A549 (cell line): ENCODE measurements around the gene SELENOT. TPM values are rescaled to one million over a fixed set of nuclear protein-coding genes. Genes with fewer than 3 reads are reported as not detected.

Source experiments
- ATAC-seq, 2 experiments: fragments of 200-7000 bp in 1 of 2; fragments of >200 bp in 1 of 2; cut with Nextera tagmentation in 1 of 2; cut with Tn5 transposase in 1 of 2; 3 replicates each; pipeline versions ENCODE4 v1.8.0 to v1.9.1; 2018 to 2020; ENCODE audit warnings: mild to moderate bottlenecking in 1 of 2, moderate library complexity in 1 of 2
- CTCF ChIA-PET: fragments of 300-600 bp; sonication (Branson Sonifier 250); formaldehyde crosslinking; extraction: SDS; loops from one replicate; lab custom pipeline; 2021; ENCODE audit warnings: antibody characterized with exemption, inconsistent platforms; lab: Yijun Ruan, JAX
- POLR2A ChIA-PET: fragments of 350-600 bp; formaldehyde crosslinking; extraction: SDS; loops from one replicate; lab custom pipeline; 2021; ENCODE audit warnings: antibody characterized with exemption, inconsistent platforms; lab: Yijun Ruan, JAX
- DNase-seq, 2 experiments: peaks; one replicate each; pipeline versions ENCODE4 v3.0.0 to v3.0.0-alpha.2; 2011 to 2016; ENCODE audit warnings: low read depth in 1 of 2, low spot score in 1 of 2
- FAIRE-seq: peaks from 2 replicates; lab custom pipeline; 2011; peaks lifted over from hg19 to GRCh38; lab: Jason Lieb, UNC
- H3K27ac ChIP-seq, 2 experiments: fragments of >200 bp; sonication (Bioruptor Twin); formaldehyde crosslinking; 3 replicates each; pipeline ENCODE4 v1.5.1; 2016 to 2017
- H3K4me1 ChIP-seq: fragments of >200 bp; sonication (Bioruptor Twin); formaldehyde crosslinking; 3 replicates; pipeline ENCODE4 v1.6.1; 2016
- H3K4me2 ChIP-seq: fragments of >200 bp; sonication (Bioruptor Twin); formaldehyde crosslinking; 3 replicates; pipeline ENCODE4 v1.6.1; 2016
- H3K4me3 ChIP-seq: fragments of >200 bp; sonication (Bioruptor Twin); formaldehyde crosslinking; 3 replicates; pipeline ENCODE4 v1.5.1; 2016
- H3K9me3 ChIP-seq: fragments of >200 bp; sonication (Bioruptor Twin); formaldehyde crosslinking; 3 replicates; pipeline ENCODE4 v1.6.1; 2016
- BHLHE40 ChIP-seq: IDR thresholded peaks from 2 replicates; pipeline ENCODE4 v1.6.1; 2012; ENCODE audit warnings: low read depth, low read length, inconsistent platforms
- CBX2 ChIP-seq: fragments of 200-600 bp; sonication (generic); IDR thresholded peaks from 2 replicates; pipeline ENCODE4 v1.6.1; 2016; ENCODE audit warnings: low read depth, mild to moderate bottlenecking, borderline replicate concordance
- CBX8 ChIP-seq: fragments of 200-600 bp; sonication (generic); IDR thresholded peaks from 2 replicates; pipeline ENCODE4 v1.6.1; 2016
- CHD4 ChIP-seq: fragments of 200-600 bp; sonication (generic); IDR thresholded peaks from 2 replicates; pipeline ENCODE4 v1.6.1; 2016; ENCODE audit warnings: antibody characterized with exemption, mild to moderate bottlenecking, borderline replicate concordance
- EP300 ChIP-seq, 2 experiments: fragments of >200 bp; sonication (Bioruptor Twin); formaldehyde crosslinking; IDR thresholded peaks; 2 replicates in 1 of 2; 3 replicates in 1 of 2; pipeline ENCODE4 v1.6.1; 2016 to 2017
- FOSB ChIP-seq: fragments of 250-450 bp; sonication (Bioruptor Pico); IDR thresholded peaks from 2 replicates; pipeline ENCODE4 v1.5.0; 2020; ENCODE audit warnings: mild to moderate bottlenecking, moderate library complexity
- FOXS1 ChIP-seq: fragments of 250-450 bp; sonication (Bioruptor Pico); IDR thresholded peaks from 2 replicates; pipeline ENCODE4 v1.5.0; 2020; ENCODE audit warnings: mild to moderate bottlenecking, moderate library complexity
- GATA3 ChIP-seq: IDR thresholded peaks from 2 replicates; pipeline ENCODE4 v1.6.1; 2012; ENCODE audit warnings: borderline replicate concordance
- HOXA7 ChIP-seq: fragments of 250-450 bp; sonication (Bioruptor Pico); IDR thresholded peaks from 2 replicates; pipeline ENCODE4 v1.5.0; 2020; ENCODE audit warnings: mild to moderate bottlenecking, moderate library complexity
- HOXB13 ChIP-seq: fragments of 250-450 bp; sonication (Bioruptor Pico); IDR thresholded peaks from 2 replicates; pipeline ENCODE4 v1.5.0; 2020; ENCODE audit warnings: low read depth, mild to moderate bottlenecking, moderate library complexity
- HOXB5 ChIP-seq: fragments of 250-450 bp; sonication (Bioruptor Pico); IDR thresholded peaks from 2 replicates; pipeline ENCODE4 v1.5.0; 2020; ENCODE audit warnings: mild to moderate bottlenecking, moderate library complexity
- JUNB ChIP-seq: fragments of >200 bp; sonication (Bioruptor Twin); formaldehyde crosslinking; IDR thresholded peaks from 2 replicates; pipeline ENCODE4 v1.6.1; 2016
- KDM1A ChIP-seq: fragments of 200-600 bp; sonication (generic); IDR thresholded peaks from 2 replicates; pipeline ENCODE4 v1.6.1; 2016; ENCODE audit warnings: low read depth, mild to moderate bottlenecking
- MAZ ChIP-seq: fragments of 150-350 bp; IDR thresholded peaks from 2 replicates; pipeline ENCODE4 v1.6.1; 2014; ENCODE audit warnings: antibody characterized with exemption, low read depth, low read length, borderline replicate concordance
- PHF8 ChIP-seq: fragments of 200-600 bp; sonication (generic); IDR thresholded peaks from 2 replicates; pipeline ENCODE4 v1.6.1; 2016; ENCODE audit warnings: low read depth, mild to moderate bottlenecking, antibody characterized with exemption, moderate library complexity, borderline replicate concordance
- POLR2AphosphoS2 ChIP-seq: conservative IDR thresholded peaks from 2 replicates; pipeline ENCODE4 v1.6.1; 2012; ENCODE audit warnings: low read length, improper control_type of control experiment, inconsistent platforms
- RAD21 ChIP-seq, 2 experiments: fragments of >200 bp in 1 of 2; sonication (Bioruptor Twin) in 1 of 2; formaldehyde crosslinking in 1 of 2; IDR thresholded peaks in 1 of 2; conservative IDR thresholded peaks in 1 of 2; 2 replicates in 1 of 2; 3 replicates in 1 of 2; pipeline ENCODE4 v1.6.1; 2012 to 2018; ENCODE audit warnings: inconsistent platforms in 1 of 2
- RARB ChIP-seq: fragments of 250-450 bp; sonication (Bioruptor Pico); IDR thresholded peaks from 2 replicates; pipeline ENCODE4 v1.8.0; 2021; ENCODE audit warnings: mild to moderate bottlenecking, moderate library complexity
- RCOR1 ChIP-seq: fragments of 150-350 bp; IDR thresholded peaks from 2 replicates; pipeline ENCODE4 v1.6.1; 2014; ENCODE audit warnings: antibody characterized with exemption, low read length, low read depth
- RFX5 ChIP-seq: fragments of 450-650 bp; IDR thresholded peaks from 2 replicates; pipeline ENCODE4 v1.7.1; 2014; ENCODE audit warnings: antibody characterized with exemption, mild to moderate bottlenecking, moderate library complexity
- SREBF2 ChIP-seq: fragments of 450-650 bp; IDR thresholded peaks from 2 replicates; pipeline ENCODE4 v1.6.1; 2014; ENCODE audit warnings: mild to moderate bottlenecking, moderate library complexity
- TP53 ChIP-seq: fragments of 250-450 bp; sonication (Bioruptor Pico); IDR thresholded peaks from 2 replicates; pipeline ENCODE4 v1.5.0; 2021; ENCODE audit warnings: mild to moderate bottlenecking, moderate library complexity
- ZNF302 ChIP-seq: fragments of 250-450 bp; sonication (Bioruptor Pico); IDR thresholded peaks from 2 replicates; pipeline ENCODE4 v1.9.0; 2021; ENCODE audit warnings: inconsistent platforms, mild to moderate bottlenecking, moderate library complexity
- ZSCAN20 ChIP-seq: fragments of 250-450 bp; sonication (Bioruptor Pico); IDR thresholded peaks from 2 replicates; pipeline ENCODE4 v1.8.0; 2022; ENCODE audit warnings: mild to moderate bottlenecking, moderate library complexity
- WGBS: methylation state at CpG from one replicate; pipeline ENCODE4 v1.1.6; 2017; ENCODE audit errors: missing lambda C conversion rate; 5-methylcytosine and 5-hydroxymethylcytosine counted together
- polyA plus RNA-seq, 4 experiments: library from polyadenylated mRNA; depleted of rRNA in 3 of 4; stranded (reverse); fragments of >200 nt; fragmentation: RNase III in 1 of 4; extraction: RNeasy Plus Mini Kit Qiagen cat#74134 plus additional on column Dnase treatment in 1 of 4; gene quantifications; 2 replicates in 3 of 4; 3 replicates in 1 of 4; pipeline ENCODE4 v1.2.3, GENCODE V29; 2011 to 2017
- TF ChIP-seq, protein P1 (sequence below): fragments of 150-350 bp; IDR thresholded peaks from 2 replicates; pipeline ENCODE4 v1.6.1; 2014; ENCODE audit warnings: low read depth, mild to moderate bottlenecking, low read length
- TF ChIP-seq, protein P2 (sequence below): fragments of 450-650 bp; IDR thresholded peaks from 2 replicates; pipeline ENCODE4 v1.6.1; 2014; ENCODE audit warnings: antibody characterized with exemption
- TF ChIP-seq, protein P3 (sequence below): IDR thresholded peaks from 2 replicates; pipeline ENCODE4 v1.6.1; 2012; ENCODE audit warnings: low read depth, borderline replicate concordance
- TF ChIP-seq, protein P4 (sequence below): fragments of >200 bp; sonication (Bioruptor Twin); formaldehyde crosslinking; IDR thresholded peaks from 3 replicates; pipeline ENCODE4 v1.6.1; 2016

The SELENOT gene
- polyA plus RNA-seq, 2 of the 4 experiments (the other 2 are of a cell fraction): 100 to 536 TPM

DNA sequence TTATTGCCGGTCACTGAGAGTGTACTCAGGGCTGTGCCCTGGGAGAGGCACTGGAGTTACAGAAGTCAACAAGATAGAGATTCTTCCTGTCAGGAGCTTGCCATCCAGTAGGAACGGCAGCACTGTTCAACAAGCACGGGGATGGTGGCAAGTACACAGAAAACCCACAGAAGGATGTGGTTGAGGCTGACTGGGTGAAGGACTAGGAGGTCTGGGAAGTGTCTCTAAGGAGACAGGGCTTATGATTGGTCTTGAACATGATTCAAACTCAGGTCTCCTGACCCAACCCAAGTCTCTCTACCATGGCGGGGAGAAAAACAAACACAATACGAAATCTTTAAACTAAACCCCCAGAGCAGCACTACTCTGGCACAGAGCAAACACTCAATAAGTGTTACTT is 63.0 kb downstream of the SELENOT start:
- ATAC-seq (no peak), FAIRE-seq (no peak), DNase-seq (no peak)
- WGBS: 67% methylated on average over 5 of the region's 5 CpGs
- Histone ChIP-seq H3K27ac (no peak overlapping the region), H3K9me3 (no peaks in the 10 kb centered on the region), H3K4me2 (no peak overlapping the region), H3K4me3 (no peak overlapping the region), H3K4me1 (no peaks in the 10 kb centered on the region)
- TF ChIP-seq JUNB (no peak), ZSCAN20 (no peak), SREBF2 (no peak), HOXA7 (CRISPR knock-in tag) (no peak), CBX2 (no peak)
- ChIA-PET CTCF (interaction anchor here (1.6 kb wide), 1 partner anchor 9 kb away, joined by 3 read pairs; no protein-coding TSS in a partner anchor), POLR2A (no interaction called here)

DNA sequence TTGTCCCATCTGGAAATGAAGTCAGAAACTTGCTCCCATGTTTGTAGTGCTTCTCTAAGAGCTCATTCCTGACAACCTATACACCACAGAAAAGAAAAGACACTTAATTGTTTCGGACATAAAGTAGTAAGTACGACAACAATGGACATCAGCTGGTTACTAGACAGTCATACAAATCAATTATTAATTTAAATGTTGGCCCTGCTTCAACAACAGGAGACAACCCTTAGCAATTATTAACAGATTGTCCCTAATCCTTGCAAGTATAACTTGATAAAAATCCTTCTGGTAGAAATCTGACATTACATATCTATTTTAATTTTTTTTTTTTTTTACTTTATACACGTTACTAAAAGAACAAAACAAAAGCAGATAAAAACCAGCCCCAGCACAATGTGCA is 70.8 kb downstream of the SELENOT start:
- DNase-seq: peak in 1 of 2 experiments; percentile 10
- FAIRE-seq: no peak
- WGBS: 30% methylated on average over 3 of the region's 3 CpGs
- ATAC-seq: no peak
- Histone ChIP-seq H3K9me3 (peaks cover 34% of the 10 kb centered on the region), H3K4me1 (no peaks in the 10 kb centered on the region)
- CTCF ChIA-PET: interaction anchor here (1.3 kb wide), 1 partner anchor 17 kb away, joined by 4 read pairs; no protein-coding TSS in a partner anchor
- TF ChIP-seq GATA3 (no peak), KDM1A (no peak), BHLHE40 (no peak), RFX5 (no peak), MAZ (no peak), HOXB5 (CRISPR knock-in tag) (no peak), RARB (CRISPR knock-in tag) (no peak), FOSB (CRISPR knock-in tag) (no peak), CBX8 (no peak), FOXS1 (no peak), EP300 (IDR thresholded peaks at IDR 0.05) (no peak), RCOR1 (no peak)
- TF ChIP-seq, protein P1, sequence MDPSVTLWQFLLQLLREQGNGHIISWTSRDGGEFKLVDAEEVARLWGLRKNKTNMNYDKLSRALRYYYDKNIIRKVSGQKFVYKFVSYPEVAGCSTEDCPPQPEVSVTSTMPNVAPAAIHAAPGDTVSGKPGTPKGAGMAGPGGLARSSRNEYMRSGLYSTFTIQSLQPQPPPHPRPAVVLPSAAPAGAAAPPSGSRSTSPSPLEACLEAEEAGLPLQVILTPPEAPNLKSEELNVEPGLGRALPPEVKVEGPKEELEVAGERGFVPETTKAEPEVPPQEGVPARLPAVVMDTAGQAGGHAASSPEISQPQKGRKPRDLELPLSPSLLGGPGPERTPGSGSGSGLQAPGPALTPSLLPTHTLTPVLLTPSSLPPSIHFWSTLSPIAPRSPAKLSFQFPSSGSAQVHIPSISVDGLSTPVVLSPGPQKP: no peak
- TF ChIP-seq, all 56 proteins: peak for 0
- Histone ChIP-seq H3K4me3 (no peak overlapping the region), H3K4me2 (peak overlapping the region; percentile 27; the same call in 1 of the 3 replicates), H3K27ac (no peak overlapping the region)
- POLR2A ChIA-PET: no interaction called here

DNA sequence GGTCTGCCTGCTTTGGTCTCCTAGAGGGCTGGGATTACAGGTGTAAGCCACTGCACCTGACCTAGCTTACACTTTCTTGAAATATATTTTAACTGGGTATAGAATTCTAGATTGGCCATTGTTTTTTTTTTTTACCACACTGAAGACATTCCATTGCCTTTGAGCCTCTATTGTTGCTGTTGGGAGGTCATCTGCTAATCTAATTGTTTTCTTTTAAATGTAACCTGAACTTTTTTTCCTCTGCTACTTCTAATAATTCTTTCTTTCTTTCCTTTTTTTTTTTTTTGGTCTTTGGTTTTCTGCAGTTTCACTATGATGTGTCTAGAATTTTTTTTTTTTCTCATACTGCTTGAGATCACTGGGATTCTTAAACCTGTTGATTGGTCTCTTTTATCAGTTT is 72.5 kb downstream of the SELENOT start:
- H3K4me2 ChIP-seq: no peak overlapping the region
- FAIRE-seq (no peak), ATAC-seq (no peak), DNase-seq (no peak)
- POLR2A ChIA-PET: no interaction called here
- H3K27ac ChIP-seq: no peak overlapping the region
- CTCF ChIA-PET: no interaction called here
- no peak for TF ChIP-seq EP300 (IDR thresholded peaks at IDR 0.05)
- TF ChIP-seq, protein P2, sequence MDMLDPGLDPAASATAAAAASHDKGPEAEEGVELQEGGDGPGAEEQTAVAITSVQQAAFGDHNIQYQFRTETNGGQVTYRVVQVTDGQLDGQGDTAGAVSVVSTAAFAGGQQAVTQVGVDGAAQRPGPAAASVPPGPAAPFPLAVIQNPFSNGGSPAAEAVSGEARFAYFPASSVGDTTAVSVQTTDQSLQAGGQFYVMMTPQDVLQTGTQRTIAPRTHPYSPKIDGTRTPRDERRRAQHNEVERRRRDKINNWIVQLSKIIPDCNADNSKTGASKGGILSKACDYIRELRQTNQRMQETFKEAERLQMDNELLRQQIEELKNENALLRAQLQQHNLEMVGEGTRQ: no peak
- TF ChIP-seq FOXS1: no peak
- no peak for TF ChIP-seq RAD21 (conservative IDR thresholded peaks at IDR 0.05 in 1 of 2, IDR thresholded peaks at IDR 0.05 in 1 of 2)
- TF ChIP-seq TP53: no peak
- no peak for TF ChIP-seq RARB (CRISPR knock-in tag)
- no peak for TF ChIP-seq PHF8
- TF ChIP-seq ZNF302 (CRISPR knock-in tag): no peak
- TF ChIP-seq CHD4: no peak
- TF ChIP-seq, protein P3, sequence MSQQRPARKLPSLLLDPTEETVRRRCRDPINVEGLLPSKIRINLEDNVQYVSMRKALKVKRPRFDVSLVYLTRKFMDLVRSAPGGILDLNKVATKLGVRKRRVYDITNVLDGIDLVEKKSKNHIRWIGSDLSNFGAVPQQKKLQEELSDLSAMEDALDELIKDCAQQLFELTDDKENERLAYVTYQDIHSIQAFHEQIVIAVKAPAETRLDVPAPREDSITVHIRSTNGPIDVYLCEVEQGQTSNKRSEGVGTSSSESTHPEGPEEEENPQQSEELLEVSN: no peak
- TF ChIP-seq KDM1A: no peak
- TF ChIP-seq, protein P4, sequence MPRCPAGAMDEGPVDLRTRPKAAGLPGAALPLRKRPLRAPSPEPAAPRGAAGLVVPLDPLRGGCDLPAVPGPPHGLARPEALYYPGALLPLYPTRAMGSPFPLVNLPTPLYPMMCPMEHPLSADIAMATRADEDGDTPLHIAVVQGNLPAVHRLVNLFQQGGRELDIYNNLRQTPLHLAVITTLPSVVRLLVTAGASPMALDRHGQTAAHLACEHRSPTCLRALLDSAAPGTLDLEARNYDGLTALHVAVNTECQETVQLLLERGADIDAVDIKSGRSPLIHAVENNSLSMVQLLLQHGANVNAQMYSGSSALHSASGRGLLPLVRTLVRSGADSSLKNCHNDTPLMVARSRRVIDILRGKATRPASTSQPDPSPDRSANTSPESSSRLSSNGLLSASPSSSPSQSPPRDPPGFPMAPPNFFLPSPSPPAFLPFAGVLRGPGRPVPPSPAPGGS: no peak
- TF ChIP-seq POLR2AphosphoS2: no peak
- no peak for TF ChIP-seq HOXB13 (CRISPR knock-in tag)
- peaks cover 34% of the 10 kb centered on the region for H3K9me3 ChIP-seq
- H3K4me3 ChIP-seq: no peak overlapping the region
- no peaks in the 10 kb centered on the region for H3K4me1 ChIP-seq
